ENCODE results near the gene SENP2. TPM values are rescaled to one million over a fixed set of nuclear protein-coding genes. Genes with fewer than 3 reads are reported as not detected.

SENP2 gene
- total RNA-seq, 1 experiment from 2014 or later, result 46.4 TPM

- peak overlapping the region; percentile 87 for H3K27ac ChIP-seq (ENCODE audit: low read length)
- BruUV-seq (replicated peaks), result no TSS peak
- peak; percentile 78 for ATAC-seq
- H3K27me3 ChIP-seq (ENCODE audit: low read length), result no peaks in the 10 kb centered on the region
- H3K36me3 ChIP-seq (ENCODE audit: low read depth, low read length), result no peaks in the 10 kb centered on the region
- CTCF ChIA-PET, result interaction anchor here (0.9 to 1.3 kb wide), 2 partner anchors 29 to 98 kb away, joined by 3 to 5 read pairs; no protein-coding TSS in a partner anchor
- H3K4me3 ChIP-seq (ENCODE audit: low read length), result peak overlapping the region; percentile 67; the same call in 1 of the 2 replicates
- peak overlapping the region; percentile 81 for H3K4me2 ChIP-seq (ENCODE audit: low read length)
- H4K20me1 ChIP-seq (ENCODE audit: low read length), result no peaks in the 10 kb centered on the region
- peak; percentile 96 for DNase-seq
- POLR2A ChIA-PET (ENCODE audit: unreplicated experiment), result interaction anchor here (1.2 kb wide), 1 partner anchor 59 kb away, joined by 4 read pairs; the partner anchor contains the start of gene TMEM41A
- H3K9ac ChIP-seq (ENCODE audit: low read length), result peak overlapping the region; percentile 31
- intact Hi-C loops (cut with micrococcal nuclease), result loop anchor here (1.0 to 10.0 kb wide), 3 partner anchors 9 to 216 kb away; partner anchors contain the start of gene MAP3K13
- H3K79me2 ChIP-seq (ENCODE audit: low read length), result no peaks in the 10 kb centered on the region
- no peaks in the 10 kb centered on the region for H3F3A ChIP-seq (ENCODE audit: low read length, unreplicated experiment)
- TF ChIP-seq EZH2phosphoT487 (IDR thresholded peaks at IDR 0.05; ENCODE audit: borderline replicate concordance, low read length), result no peak
- TF ChIP-seq EZH2 (IDR thresholded peaks at IDR 0.05; ENCODE audit: low read length, unreplicated experiment), result no peak
- no peak for TF ChIP-seq CTCF (conservative IDR thresholded peaks at IDR 0.05; ENCODE audit: low read depth, low read length)
- peak overlapping the region; percentile 82 for H2AFZ ChIP-seq (ENCODE audit: low read length)
- H3K4me1 ChIP-seq (ENCODE audit: insufficient read depth, low read length), result peaks cover 31% of the 10 kb centered on the region
- H3K9me3 ChIP-seq (ENCODE audit: low read length), result no peaks in the 10 kb centered on the region
- H3K9me2 ChIP-seq (replicated peaks; ENCODE audit: low read length), result no peaks in the 10 kb centered on the region
These were observed 27.7 kb upstream of the SENP2 start for GRCh38 chr3:185558395-185558794.

GRCh38 chr3:185559706-185560090 is 26.4 kb upstream of the SENP2 start:
- intact Hi-C loops (cut with micrococcal nuclease), result loop anchor here (1.0 to 10.0 kb wide), 4 partner anchors 61 to 217 kb away; partner anchors contain the start of gene MAP3K13
- POLR2A ChIA-PET (ENCODE audit: unreplicated experiment), result interaction anchor here (0.6 to 0.7 kb wide), 3 partner anchors 16 to 99 kb away, joined by 3 to 4 read pairs (median 3); no protein-coding TSS in a partner anchor
- H2AFZ ChIP-seq (ENCODE audit: low read length), result peak overlapping the region; percentile 82

More at GRCh38 chr3:185559706-185560090, 26.4 kb upstream of the SENP2 start:
- no peaks in the 10 kb centered on the region for H3F3A ChIP-seq (ENCODE audit: low read length, unreplicated experiment)
- H3K36me3 ChIP-seq (ENCODE audit: low read depth, low read length), result no peaks in the 10 kb centered on the region
- no peaks in the 10 kb centered on the region for H3K9me3 ChIP-seq (ENCODE audit: low read length)
- no peaks in the 10 kb centered on the region for H3K27me3 ChIP-seq (ENCODE audit: low read length)
- ATAC-seq (no peak), DNase-seq (no peak)
- no peak for TF ChIP-seq CTCF (conservative IDR thresholded peaks at IDR 0.05; ENCODE audit: low read depth, low read length)
- no peak for TF ChIP-seq EZH2phosphoT487 (IDR thresholded peaks at IDR 0.05; ENCODE audit: borderline replicate concordance, low read length)
- no peak for TF ChIP-seq EZH2 (IDR thresholded peaks at IDR 0.05; ENCODE audit: low read length, unreplicated experiment)
- CTCF ChIA-PET, result interaction anchor here (0.6 to 1.9 kb wide), 7 partner anchors 15 to 248 kb away, joined by 3 to 12 read pairs (median 3); no protein-coding TSS in a partner anchor
- H3K4me1 ChIP-seq (ENCODE audit: insufficient read depth, low read length), result peaks cover 26% of the 10 kb centered on the region
- H3K9me2 ChIP-seq (replicated peaks; ENCODE audit: low read length), result no peaks in the 10 kb centered on the region
- H3K4me2 ChIP-seq (ENCODE audit: low read length), result peak overlapping the region; percentile 81
- H3K79me2 ChIP-seq (ENCODE audit: low read length), result no peaks in the 10 kb centered on the region
- no TSS peak for BruUV-seq (replicated peaks)
- H3K9ac ChIP-seq (ENCODE audit: low read length), result no peak overlapping the region
- no peak overlapping the region for H3K27ac ChIP-seq (ENCODE audit: low read length)
- no peaks in the 10 kb centered on the region for H4K20me1 ChIP-seq (ENCODE audit: low read length)
- peak overlapping the region; percentile 67 for H3K4me3 ChIP-seq (ENCODE audit: low read length)

Data from PC-3 (cell line).